Epithelial cell of umbilical artery (primary cell): ENCODE data around the gene NAGPA. TPM values are rescaled to one million over a fixed set of nuclear protein-coding genes. Genes with fewer than 3 reads are reported as not detected.

Source experiments
- total RNA-seq: library from RNA; depleted of rRNA; stranded (reverse); fragments of >200 nt; gene quantifications from 2 replicates; pipeline ENCODE4 v1.2.3, GENCODE V29; 2014

Gene NAGPA, protein sequence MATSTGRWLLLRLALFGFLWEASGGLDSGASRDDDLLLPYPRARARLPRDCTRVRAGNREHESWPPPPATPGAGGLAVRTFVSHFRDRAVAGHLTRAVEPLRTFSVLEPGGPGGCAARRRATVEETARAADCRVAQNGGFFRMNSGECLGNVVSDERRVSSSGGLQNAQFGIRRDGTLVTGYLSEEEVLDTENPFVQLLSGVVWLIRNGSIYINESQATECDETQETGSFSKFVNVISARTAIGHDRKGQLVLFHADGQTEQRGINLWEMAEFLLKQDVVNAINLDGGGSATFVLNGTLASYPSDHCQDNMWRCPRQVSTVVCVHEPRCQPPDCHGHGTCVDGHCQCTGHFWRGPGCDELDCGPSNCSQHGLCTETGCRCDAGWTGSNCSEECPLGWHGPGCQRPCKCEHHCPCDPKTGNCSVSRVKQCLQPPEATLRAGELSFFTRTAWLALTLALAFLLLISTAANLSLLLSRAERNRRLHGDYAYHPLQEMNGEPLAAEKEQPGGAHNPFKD
- total RNA-seq = 22.1 and 32.5 TPM in 2 replicates

DNA sequence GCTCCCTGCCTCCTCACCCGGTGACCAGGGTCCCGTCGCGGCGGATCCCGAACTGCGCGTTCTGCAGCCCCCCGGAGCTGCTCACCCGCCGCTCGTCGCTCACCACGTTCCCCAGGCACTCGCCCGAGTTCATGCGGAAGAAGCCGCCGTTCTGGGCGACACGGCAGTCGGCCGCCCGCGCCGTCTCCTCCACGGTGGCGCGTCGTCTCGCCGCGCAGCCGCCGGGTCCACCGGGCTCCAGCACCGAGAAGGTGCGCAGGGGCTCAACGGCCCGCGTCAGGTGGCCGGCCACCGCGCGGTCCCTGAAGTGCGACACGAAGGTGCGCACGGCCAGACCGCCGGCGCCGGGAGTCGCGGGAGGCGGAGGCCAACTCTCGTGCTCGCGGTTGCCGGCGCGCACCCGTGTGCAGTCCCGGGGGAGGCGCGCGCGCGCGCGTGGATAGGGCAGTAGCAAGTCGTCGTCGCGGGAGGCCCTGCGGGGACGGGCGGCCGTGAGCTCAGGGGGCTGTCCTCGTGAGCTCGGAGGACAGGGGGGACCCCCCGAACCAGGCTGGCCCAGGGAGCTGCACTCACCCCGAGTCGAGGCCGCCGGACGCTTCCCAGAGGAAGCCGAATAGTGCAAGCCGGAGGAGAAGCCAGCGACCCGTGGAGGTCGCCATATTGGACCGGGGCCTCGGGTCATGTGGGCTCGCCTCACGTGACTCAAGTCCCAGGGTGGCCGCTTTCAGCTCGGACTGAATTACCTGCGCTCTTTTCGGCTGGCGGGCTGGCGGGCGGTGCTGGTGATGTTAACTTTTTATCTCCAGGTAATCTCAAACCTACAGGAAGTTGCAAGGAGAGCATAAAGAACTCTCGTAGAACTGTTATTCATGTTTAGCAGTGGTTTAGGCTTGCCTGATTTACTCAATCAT lies at the start of gene NAGPA:
TSS of gene NAGPA (minus strand) at position 680 of the 911 bp plus-strand sequence. CDS start at position 659, 21 bp downstream.

DNA sequence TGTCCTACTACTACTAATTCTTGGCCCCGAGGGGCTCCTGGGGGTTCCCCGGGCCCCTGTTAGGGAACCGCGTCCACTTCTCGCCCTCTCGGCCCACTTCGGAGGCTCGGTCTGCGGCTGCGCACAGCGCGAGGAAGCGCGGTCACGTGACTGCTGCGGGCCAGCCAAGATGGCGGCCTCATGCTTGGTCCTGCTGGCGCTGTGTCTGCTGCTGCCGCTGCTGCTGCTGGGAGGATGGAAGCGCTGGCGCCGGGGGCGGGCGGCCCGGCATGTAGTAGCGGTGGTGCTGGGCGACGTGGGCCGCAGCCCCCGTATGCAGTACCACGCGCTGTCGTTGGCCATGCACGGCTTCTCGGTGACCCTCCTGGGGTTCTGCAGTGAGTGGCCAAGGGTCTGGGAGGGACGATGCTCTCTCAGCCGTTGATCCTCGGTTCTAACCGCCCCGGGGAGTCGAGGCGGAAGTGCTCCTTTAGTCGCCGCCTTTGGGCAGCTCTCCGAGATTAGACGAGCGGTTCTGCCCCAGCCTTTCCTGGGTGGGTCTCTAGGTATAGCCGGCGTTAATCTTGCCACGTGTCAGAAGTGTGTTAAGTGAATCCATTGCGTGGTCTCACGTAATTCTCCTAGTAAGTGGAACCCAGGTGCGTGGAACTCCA lies 38.1 kb upstream of the NAGPA start, which contains the start of gene ALG1:
TSS of gene ALG1 (plus strand) at position 163 of the 653 bp plus-strand sequence. CDS start at position 170, 7 bp downstream.

DNA sequence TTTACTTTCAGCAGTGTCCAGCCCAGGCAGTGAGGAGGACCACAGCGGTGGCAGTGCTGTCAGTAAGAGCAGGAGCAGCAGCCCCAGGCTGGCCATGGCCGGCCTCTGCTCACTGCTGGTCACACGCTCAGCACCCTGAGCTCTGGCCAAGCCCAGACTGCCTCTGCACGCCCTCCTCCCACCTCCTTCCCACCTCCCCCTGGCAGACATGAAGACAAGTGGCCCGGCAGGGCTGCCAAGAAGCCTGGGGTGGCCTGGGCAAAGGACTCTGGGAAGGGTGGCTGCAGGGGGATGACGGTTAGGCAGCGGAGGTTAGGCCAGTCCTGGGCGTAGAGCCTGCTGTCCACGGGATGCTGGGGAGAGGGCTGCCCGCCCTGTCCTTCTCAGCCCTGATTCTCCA lies 32.1 kb upstream of the NAGPA start, which contains the start of gene C16orf89:
TSS of gene C16orf89 (minus strand) at position 144 of the 400 bp plus-strand sequence. CDS start at position 96, 48 bp downstream.

Other genes with a start within 250 kb of the NAGPA start
- not detected in 2 replicates for gene SEPTIN12, start 245.6 kb downstream of the NAGPA start, total RNA-seq
- not detected in 2 replicates for gene SMIM22, start 238.6 kb downstream of the NAGPA start, total RNA-seq
- gene ROGDI, start 231.3 kb downstream of the NAGPA start, total RNA-seq = 8.4 and 10.0 TPM in 2 replicates
- 46.8 and 67.5 TPM in 2 replicates for gene GLYR1, start 186.6 kb downstream of the NAGPA start, total RNA-seq
- 19.3 and 23.7 TPM in 2 replicates for gene UBN1, start 186.5 kb downstream of the NAGPA start, total RNA-seq
- under 0.01 and 0.46 TPM in 2 replicates for gene PPL, start 96.8 kb downstream of the NAGPA start, total RNA-seq
- gene SEC14L5, start 75.6 kb downstream of the NAGPA start, total RNA-seq = not detected in 2 replicates
- gene C16orf89, start 32.0 kb upstream of the NAGPA start, total RNA-seq = not detected in 2 replicates
- 31.5 and 42.7 TPM in 2 replicates for gene ALG1, start 37.9 kb upstream of the NAGPA start, total RNA-seq
- gene EEF2KMT, start 63.9 kb upstream of the NAGPA start, total RNA-seq = 15.3 and 18.4 TPM in 2 replicates